ENCODE data around the gene ACTA2. TPM values are rescaled to one million over a fixed set of nuclear protein-coding genes. Genes with fewer than 3 reads are reported as not detected.

The ACTA2 gene
- polyA plus RNA-seq (2013, experiment 1 of 2) = 16.2 TPM
- polyA plus RNA-seq (2013, experiment 2 of 2) = 23.8 TPM

GRCh38 chr10:88952647-88953111 lies at the start of gene ACTA2:
Gene ACTA2 (minus strand): TSS chr10:88952773. CDS start chr10:88948930, 3,843 bp downstream.
- no peak within 1 kb of the TSS; the same call in 1 of the 2 replicates for H3K9ac ChIP-seq (ENCODE audit: low read depth, low read length)
- H3K27ac ChIP-seq (ENCODE audit: low read depth, low read length) = no peak within 1 kb of the TSS
- no peaks in the 10 kb centered on the region for H3K36me3 ChIP-seq (ENCODE audit: insufficient read depth, low read length)
- WGBS = 89% methylated on average over 8 of the region's 8 CpGs
- peak within 1 kb of the TSS; percentile 1; the same call in 1 of the 2 replicates for H3K4me3 ChIP-seq (ENCODE audit: low read length)
- H3K27me3 ChIP-seq (ENCODE audit: insufficient read depth, low read length) = no peaks in the 10 kb centered on the region
- H3K9me3 ChIP-seq (ENCODE audit: insufficient read depth, low read depth, low read length) = no peaks in the 10 kb centered on the region
- H3K4me1 ChIP-seq (ENCODE audit: insufficient read depth, low read length) = peaks cover 10% of the 10 kb centered on the region; the same call in 1 of the 2 replicates

- H3K9ac ChIP-seq (ENCODE audit: low read depth, low read length) = no peak overlapping the region
- H3K36me3 ChIP-seq (ENCODE audit: insufficient read depth, low read length) = no peaks in the 10 kb centered on the region
- WGBS = 88% methylated on average over 4 of the region's 4 CpGs
- no peak overlapping the region for H3K27ac ChIP-seq (ENCODE audit: low read depth, low read length)
- H3K9me3 ChIP-seq (ENCODE audit: insufficient read depth, low read depth, low read length) = no peaks in the 10 kb centered on the region
- peaks cover 3% of the 10 kb centered on the region; the same call in 1 of the 2 replicates for H3K4me1 ChIP-seq (ENCODE audit: insufficient read depth, low read length)
- H3K27me3 ChIP-seq (ENCODE audit: insufficient read depth, low read length) = no peaks in the 10 kb centered on the region
- no peak overlapping the region for H3K4me3 ChIP-seq (ENCODE audit: low read length)
Measured at GRCh38 chr10:89001729-89002072, 49.1 kb upstream of the ACTA2 start.

- no peaks in the 10 kb centered on the region for H3K36me3 ChIP-seq (ENCODE audit: insufficient read depth, low read length)
- H3K9me3 ChIP-seq (ENCODE audit: insufficient read depth, low read depth, low read length) = no peaks in the 10 kb centered on the region
- H3K27me3 ChIP-seq (ENCODE audit: insufficient read depth, low read length) = no peaks in the 10 kb centered on the region
- peaks cover 3% of the 10 kb centered on the region; the same call in 1 of the 2 replicates for H3K4me1 ChIP-seq (ENCODE audit: insufficient read depth, low read length)
- H3K27ac ChIP-seq (ENCODE audit: low read depth, low read length) = no peak overlapping the region
- H3K9ac ChIP-seq (ENCODE audit: low read depth, low read length) = no peak overlapping the region
- no peak overlapping the region for H3K4me3 ChIP-seq (ENCODE audit: low read length)
- WGBS = 91% methylated on average over 5 of the region's 5 CpGs
Measured at GRCh38 chr10:89001024-89001728, 48.6 kb upstream of the ACTA2 start.

- no peaks in the 10 kb centered on the region for H3K9me3 ChIP-seq (ENCODE audit: insufficient read depth, low read depth, low read length)
- no peak overlapping the region for H3K4me3 ChIP-seq (ENCODE audit: low read length)
- no peak overlapping the region for H3K9ac ChIP-seq (ENCODE audit: low read depth, low read length)
- H3K27ac ChIP-seq (ENCODE audit: low read depth, low read length) = no peak overlapping the region
- 100% methylated on average over 1 of the region's 1 CpG for WGBS
- peaks cover 6% of the 10 kb centered on the region; the same call in 1 of the 2 replicates for H3K4me1 ChIP-seq (ENCODE audit: insufficient read depth, low read length)
- H3K36me3 ChIP-seq (ENCODE audit: insufficient read depth, low read length) = no peaks in the 10 kb centered on the region
- no peaks in the 10 kb centered on the region for H3K27me3 ChIP-seq (ENCODE audit: insufficient read depth, low read length)
Measured at GRCh38 chr10:88999625-89000024, 47.1 kb upstream of the ACTA2 start.

GRCh38 chr10:88996927-88997326 lies 44.4 kb upstream of the ACTA2 start:
- Histone ChIP-seq H3K36me3 (ENCODE audit: insufficient read depth, low read length) (no peaks in the 10 kb centered on the region), H3K9ac (ENCODE audit: low read depth, low read length) (no peak overlapping the region), H3K4me1 (ENCODE audit: insufficient read depth, low read length) (peaks cover 24% of the 10 kb centered on the region), H3K9me3 (ENCODE audit: insufficient read depth, low read depth, low read length) (no peaks in the 10 kb centered on the region), H3K4me3 (ENCODE audit: low read length) (no peak overlapping the region), H3K27ac (ENCODE audit: low read depth, low read length) (no peak overlapping the region), H3K27me3 (ENCODE audit: insufficient read depth, low read length) (peaks cover 4% of the 10 kb centered on the region)
- WGBS = 100% methylated on average over 1 of the region's 1 CpG

- no peaks in the 10 kb centered on the region for H3K9me3 ChIP-seq (ENCODE audit: insufficient read depth, low read depth, low read length)
- peaks cover 20% of the 10 kb centered on the region for H3K27me3 ChIP-seq (ENCODE audit: insufficient read depth, low read length)
- H3K4me3 ChIP-seq (ENCODE audit: low read length) = no peak overlapping the region
- H3K27ac ChIP-seq (ENCODE audit: low read depth, low read length) = no peak overlapping the region
- peaks cover 25% of the 10 kb centered on the region for H3K4me1 ChIP-seq (ENCODE audit: insufficient read depth, low read length)
- H3K36me3 ChIP-seq (ENCODE audit: insufficient read depth, low read length) = no peaks in the 10 kb centered on the region
- WGBS = 92% methylated on average over 7 of the region's 7 CpGs
- H3K9ac ChIP-seq (ENCODE audit: low read depth, low read length) = no peak overlapping the region
Measured at GRCh38 chr10:88995156-88995876, 42.7 kb upstream of the ACTA2 start.

GRCh38 chr10:88994019-88994418 lies 41.4 kb upstream of the ACTA2 start:
- WGBS = 63% methylated on average over 1 of the region's 1 CpG
- Histone ChIP-seq H3K9me3 (ENCODE audit: insufficient read depth, low read depth, low read length) (no peaks in the 10 kb centered on the region), H3K4me1 (ENCODE audit: insufficient read depth, low read length) (peaks cover 25% of the 10 kb centered on the region), H3K27ac (ENCODE audit: low read depth, low read length) (no peak overlapping the region), H3K9ac (ENCODE audit: low read depth, low read length) (no peak overlapping the region), H3K4me3 (ENCODE audit: low read length) (no peak overlapping the region), H3K36me3 (ENCODE audit: insufficient read depth, low read length) (no peaks in the 10 kb centered on the region), H3K27me3 (ENCODE audit: insufficient read depth, low read length) (peaks cover 33% of the 10 kb centered on the region)

GRCh38 chr10:88992921-88993524 lies 40.5 kb upstream of the ACTA2 start:
- Histone ChIP-seq H3K27me3 (ENCODE audit: insufficient read depth, low read length) (peaks cover 36% of the 10 kb centered on the region), H3K4me3 (ENCODE audit: low read length) (peak overlapping the region; percentile 9; the same call in 1 of the 2 replicates), H3K27ac (ENCODE audit: low read depth, low read length) (no peak overlapping the region), H3K4me1 (ENCODE audit: insufficient read depth, low read length) (peaks cover 25% of the 10 kb centered on the region), H3K9ac (ENCODE audit: low read depth, low read length) (no peak overlapping the region), H3K9me3 (ENCODE audit: insufficient read depth, low read depth, low read length) (no peaks in the 10 kb centered on the region), H3K36me3 (ENCODE audit: insufficient read depth, low read length) (no peaks in the 10 kb centered on the region)
- 33% methylated on average over 2 of the region's 3 CpGs for WGBS

GRCh38 chr10:88991899-88992320 lies 39.3 kb upstream of the ACTA2 start:
- Histone ChIP-seq H3K36me3 (ENCODE audit: insufficient read depth, low read length) (no peaks in the 10 kb centered on the region), H3K27me3 (ENCODE audit: insufficient read depth, low read length) (peaks cover 36% of the 10 kb centered on the region), H3K27ac (ENCODE audit: low read depth, low read length) (no peak overlapping the region), H3K4me1 (ENCODE audit: insufficient read depth, low read length) (peaks cover 25% of the 10 kb centered on the region), H3K9ac (ENCODE audit: low read depth, low read length) (peak overlapping the region; percentile 67; the same call in 1 of the 2 replicates), H3K4me3 (ENCODE audit: low read length) (peak overlapping the region; percentile 81), H3K9me3 (ENCODE audit: insufficient read depth, low read depth, low read length) (no peaks in the 10 kb centered on the region)
- 24% methylated on average over 5 of the region's 6 CpGs for WGBS

- H3K9ac ChIP-seq (ENCODE audit: low read depth, low read length) = peak overlapping the region; percentile 67
- H3K9me3 ChIP-seq (ENCODE audit: insufficient read depth, low read depth, low read length) = no peaks in the 10 kb centered on the region
- H3K4me3 ChIP-seq (ENCODE audit: low read length) = peak overlapping the region; percentile 81
- peak overlapping the region; percentile 56 for H3K27ac ChIP-seq (ENCODE audit: low read depth, low read length)
- peaks cover 25% of the 10 kb centered on the region for H3K4me1 ChIP-seq (ENCODE audit: insufficient read depth, low read length)
- H3K36me3 ChIP-seq (ENCODE audit: insufficient read depth, low read length) = no peaks in the 10 kb centered on the region
- under 1% methylated on average over 38 of the region's 38 CpGs for WGBS
- peaks cover 36% of the 10 kb centered on the region for H3K27me3 ChIP-seq (ENCODE audit: insufficient read depth, low read length)
Measured at GRCh38 chr10:88991161-88991898, 38.8 kb upstream of the ACTA2 start.
